ENCODE measurements around the gene TRDMT1. TPM values are rescaled to one million over a fixed set of nuclear protein-coding genes. Genes with fewer than 3 reads are reported as not detected.

Gene TRDMT1
- total and polyA plus RNA-seq, 2 experiments from 2014 or later = 3.9 to 10.1 TPM

DNA sequence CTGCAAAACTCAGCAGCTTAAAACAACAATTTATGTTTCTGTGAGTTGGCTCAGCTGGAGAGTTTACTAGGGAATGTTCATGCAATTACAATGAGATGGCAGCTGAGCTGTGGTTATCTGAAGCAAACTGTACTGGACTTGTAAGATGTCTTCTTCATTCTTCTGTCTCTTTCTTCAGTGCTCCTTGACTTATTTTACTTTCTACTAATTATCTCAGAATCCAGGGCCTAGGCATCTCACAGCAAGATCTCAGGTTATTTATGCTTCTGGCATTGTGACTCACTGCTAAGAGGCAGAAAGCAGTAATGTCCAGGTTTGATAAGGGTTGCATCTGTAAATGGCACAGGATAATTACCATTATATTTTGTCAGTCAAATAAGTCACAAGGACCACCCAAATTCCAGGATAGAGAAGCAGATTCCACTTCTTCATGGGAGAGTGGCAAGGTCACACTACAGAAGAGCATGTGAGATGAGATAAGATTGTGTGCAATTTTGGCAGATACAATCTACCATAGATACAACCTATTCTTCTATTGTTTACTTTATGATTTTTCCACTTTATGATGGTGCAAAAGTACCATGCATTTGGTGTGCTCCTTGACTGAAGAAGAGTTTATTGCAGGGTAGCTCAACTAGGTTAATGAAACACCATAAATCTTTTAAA is 43.4 kb upstream of the TRDMT1 start:
- Histone ChIP-seq H3K4me1 (ENCODE audit: low read depth) (no peaks in the 10 kb centered on the region), H3K9me3 (ENCODE audit: low read depth) (no peaks in the 10 kb centered on the region), H3K27ac (no peak overlapping the region), H3K36me3 (no peaks in the 10 kb centered on the region), H3K4me3 (no peak overlapping the region), H3K27me3 (no peaks in the 10 kb centered on the region)
- TF ChIP-seq, protein P1, sequence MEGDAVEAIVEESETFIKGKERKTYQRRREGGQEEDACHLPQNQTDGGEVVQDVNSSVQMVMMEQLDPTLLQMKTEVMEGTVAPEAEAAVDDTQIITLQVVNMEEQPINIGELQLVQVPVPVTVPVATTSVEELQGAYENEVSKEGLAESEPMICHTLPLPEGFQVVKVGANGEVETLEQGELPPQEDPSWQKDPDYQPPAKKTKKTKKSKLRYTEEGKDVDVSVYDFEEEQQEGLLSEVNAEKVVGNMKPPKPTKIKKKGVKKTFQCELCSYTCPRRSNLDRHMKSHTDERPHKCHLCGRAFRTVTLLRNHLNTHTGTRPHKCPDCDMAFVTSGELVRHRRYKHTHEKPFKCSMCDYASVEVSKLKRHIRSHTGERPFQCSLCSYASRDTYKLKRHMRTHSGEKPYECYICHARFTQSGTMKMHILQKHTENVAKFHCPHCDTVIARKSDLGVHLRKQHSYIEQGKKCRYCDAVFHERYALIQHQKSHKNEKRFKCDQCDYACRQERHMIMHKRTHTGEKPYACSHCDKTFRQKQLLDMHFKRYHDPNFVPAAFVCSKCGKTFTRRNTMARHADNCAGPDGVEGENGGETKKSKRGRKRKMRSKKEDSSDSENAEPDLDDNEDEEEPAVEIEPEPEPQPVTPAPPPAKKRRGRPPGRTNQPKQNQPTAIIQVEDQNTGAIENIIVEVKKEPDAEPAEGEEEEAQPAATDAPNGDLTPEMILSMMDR (IDR thresholded peaks at IDR 0.05; ENCODE audit: low read depth, low read length) = no peak
- DNase-seq (ENCODE audit: low read depth in 1 of 2, low spot score in 1 of 2) = no peak

DNA sequence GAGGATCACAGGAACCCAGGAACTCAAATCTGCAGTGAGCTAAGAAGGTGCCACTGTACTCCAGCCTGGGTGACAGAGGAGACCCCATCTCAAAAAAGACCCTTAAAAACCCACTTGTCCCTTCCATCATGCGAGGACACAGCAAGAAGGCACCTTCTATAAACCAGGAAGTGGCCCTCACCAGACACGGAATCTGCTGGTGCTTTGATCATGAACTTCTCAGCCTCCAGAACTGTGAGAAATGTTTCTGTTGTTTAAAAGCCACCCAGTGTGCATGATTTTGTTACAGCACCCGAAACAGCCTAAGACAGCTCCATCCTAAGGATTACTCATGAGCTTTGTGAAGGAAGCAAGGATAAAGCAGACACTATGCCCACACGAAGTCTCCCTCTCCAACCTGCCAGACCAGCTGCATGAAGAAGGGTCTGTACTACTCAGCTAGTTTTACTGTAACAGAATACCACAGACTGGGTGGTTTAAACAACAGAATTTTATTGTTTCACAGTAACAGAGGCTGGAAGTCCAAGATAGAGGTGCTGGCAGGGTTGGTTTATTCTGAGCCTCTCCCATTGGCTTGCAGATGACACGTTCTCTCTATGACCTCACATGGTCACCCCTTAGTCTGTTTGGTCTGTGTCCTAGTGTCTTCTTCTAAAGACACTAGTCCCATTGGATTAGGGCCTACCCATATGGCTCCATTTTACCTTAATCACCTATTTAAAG is 40.3 kb upstream of the TRDMT1 start:
- TF ChIP-seq, protein P1 (IDR thresholded peaks at IDR 0.05; ENCODE audit: low read depth, low read length) = no peak
- H3K4me1 ChIP-seq (ENCODE audit: low read depth) = no peaks in the 10 kb centered on the region
- H3K9me3 ChIP-seq (ENCODE audit: low read depth) = no peaks in the 10 kb centered on the region

GRCh38 chr10:17240616-17241015 is 39.1 kb upstream of the TRDMT1 start:
- Histone ChIP-seq H3K4me3 (no peak overlapping the region), H3K9me3 (ENCODE audit: low read depth) (no peaks in the 10 kb centered on the region)
- DNase-seq (ENCODE audit: low read depth in 1 of 2, low spot score in 1 of 2) = no peak

More for the DNA sequence above, 40.3 kb upstream of the TRDMT1 start:
- Histone ChIP-seq H3K36me3 (peaks cover 15% of the 10 kb centered on the region), H3K4me3 (no peak overlapping the region), H3K27ac (no peak overlapping the region), H3K27me3 (no peaks in the 10 kb centered on the region)
- DNase-seq (ENCODE audit: low read depth in 1 of 2, low spot score in 1 of 2) = no peak

GRCh38 chr10:17240096-17240495 is 38.6 kb upstream of the TRDMT1 start:
- Histone ChIP-seq H3K4me1 (ENCODE audit: low read depth) (no peaks in the 10 kb centered on the region), H3K27me3 (no peaks in the 10 kb centered on the region), H3K4me3 (no peak overlapping the region), H3K9me3 (ENCODE audit: low read depth) (no peaks in the 10 kb centered on the region), H3K36me3 (peaks cover 31% of the 10 kb centered on the region), H3K27ac (no peak overlapping the region)
- TF ChIP-seq, protein P1 (IDR thresholded peaks at IDR 0.05; ENCODE audit: low read depth, low read length) = no peak
- DNase-seq (ENCODE audit: low read depth in 1 of 2, low spot score in 1 of 2) = no peak

More at GRCh38 chr10:17240616-17241015, 39.1 kb upstream of the TRDMT1 start:
- peaks cover 26% of the 10 kb centered on the region for H3K36me3 ChIP-seq
- H3K27me3 ChIP-seq = no peaks in the 10 kb centered on the region
- no peak overlapping the region for H3K27ac ChIP-seq
- TF ChIP-seq, protein P1 (IDR thresholded peaks at IDR 0.05; ENCODE audit: low read depth, low read length) = no peak
- no peaks in the 10 kb centered on the region for H3K4me1 ChIP-seq (ENCODE audit: low read depth)

DNA sequence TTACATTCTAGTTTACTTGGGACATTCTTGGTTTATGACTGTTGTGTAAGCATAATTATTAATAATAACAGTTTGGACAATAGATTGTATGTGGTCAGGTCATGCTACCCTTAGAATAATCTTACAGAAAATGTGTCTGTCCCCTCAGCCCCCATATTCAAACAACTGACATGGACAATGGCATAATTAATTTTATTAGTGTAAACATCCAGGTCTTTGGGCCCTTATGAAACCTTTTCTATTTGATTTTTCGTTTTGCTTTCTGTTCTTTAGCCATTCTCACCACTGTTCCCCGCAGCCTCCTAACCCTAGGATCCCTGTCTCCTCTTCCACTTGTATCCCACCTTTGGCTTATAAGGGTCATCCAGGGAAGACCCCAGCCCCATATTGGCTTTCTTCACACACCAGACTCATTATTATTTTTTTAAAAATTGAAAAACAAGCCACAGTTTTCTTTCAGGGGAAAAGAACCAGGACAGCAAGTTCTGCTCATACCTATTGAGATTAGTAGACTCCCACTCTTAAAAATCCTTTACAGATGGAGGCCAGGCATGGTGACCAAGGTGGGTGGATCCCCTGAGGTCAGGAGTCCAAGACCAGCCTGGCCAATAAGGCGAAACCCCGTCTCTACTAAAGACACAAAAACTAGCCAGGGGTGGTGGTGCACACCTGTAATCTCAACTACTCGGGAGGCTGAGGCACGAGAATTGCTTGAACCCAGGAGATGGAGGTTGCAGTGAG is 38.0 kb upstream of the TRDMT1 start:
- H3K27me3 ChIP-seq = no peaks in the 10 kb centered on the region
- no peak for DNase-seq (ENCODE audit: low read depth in 1 of 2, low spot score in 1 of 2)
- H3K36me3 ChIP-seq = peaks cover 37% of the 10 kb centered on the region
- no peaks in the 10 kb centered on the region for H3K9me3 ChIP-seq (ENCODE audit: low read depth)
- no peak overlapping the region for H3K27ac ChIP-seq
- no peak overlapping the region for H3K4me3 ChIP-seq
- TF ChIP-seq, protein P1 (IDR thresholded peaks at IDR 0.05; ENCODE audit: low read depth, low read length) = no peak
- no peaks in the 10 kb centered on the region for H3K4me1 ChIP-seq (ENCODE audit: low read depth)
